IMR-90 (cell line): ENCODE measurements around the gene SLC8A1. TPM values are rescaled to one million over a fixed set of nuclear protein-coding genes. Genes with fewer than 3 reads are reported as not detected.

Source experiments
- ATAC-seq: fragments of 200-7000 bp; cut with Tn5 transposase; 2 replicates; pipeline ENCODE4 v1.9.1; 2020; ENCODE audit warnings: low read depth, mild to moderate bottlenecking, moderate library complexity
- BruUV-seq: library from RNA; stranded (reverse); fragments of 400-500 nt; replicated peaks from 2 replicates; lab custom pipeline; 2021; lab: Mats Ljungman, UMichigan
- CTCF ChIA-PET: fragments of 300-600 bp; formaldehyde crosslinking; extraction: SDS; loops from one replicate; lab custom pipeline; 2021; ENCODE audit warnings: antibody characterized with exemption; lab: Yijun Ruan, JAX
- POLR2A ChIA-PET: fragments of 300-600 bp; sonication (Branson Sonifier 250); formaldehyde crosslinking; loops from one replicate; lab custom pipeline; 2022; ENCODE audit warnings: antibody characterized with exemption; ENCODE audit not compliant: unreplicated experiment; lab: Charles Lee
- DNase-seq: peaks from one replicate; pipeline ENCODE4 v3.0.0; 2013
- H2AFZ ChIP-seq: replicated peaks from 2 replicates; pipeline ENCODE3; 2013; ENCODE audit warnings: low read length, mild to moderate bottlenecking; ENCODE audit not compliant: poor library complexity
- H2AK5ac ChIP-seq: 2 replicates; pipeline ENCODE4 v1.6.1; 2013; ENCODE audit warnings: low read depth, low read length, inconsistent platforms
- H2AK9ac ChIP-seq: replicated peaks from 2 replicates; pipeline ENCODE3; 2013; ENCODE audit warnings: mild to moderate bottlenecking, low read depth, low read length, moderate library complexity; ENCODE audit not compliant: poor library complexity
- H2BK120ac ChIP-seq: 2 replicates; pipeline ENCODE4 v1.6.1; 2013; ENCODE audit warnings: low read depth, low read length, inconsistent platforms
- H2BK15ac ChIP-seq: 3 replicates; pipeline ENCODE4 v1.6.1; 2013; ENCODE audit warnings: low read depth, low read length, inconsistent platforms
- H2BK20ac ChIP-seq: 2 replicates; pipeline ENCODE4 v1.6.1; 2013; ENCODE audit warnings: low read depth, mild to moderate bottlenecking, inconsistent platforms, low read length, moderate library complexity
- H2BK5ac ChIP-seq: 2 replicates; pipeline ENCODE4 v1.6.1; 2013; ENCODE audit warnings: mild to moderate bottlenecking, low read depth, low read length, inconsistent platforms; ENCODE audit not compliant: poor library complexity, severe bottlenecking
- H3K14ac ChIP-seq: replicated peaks from 2 replicates; pipeline ENCODE4 v1.6.1; 2013; ENCODE audit warnings: low read depth, low read length, inconsistent platforms
- H3K18ac ChIP-seq: 2 replicates; pipeline ENCODE4 v1.6.1; 2013; ENCODE audit warnings: low read depth, low read length, control low read depth
- H3K23ac ChIP-seq: 2 replicates; pipeline ENCODE4 v1.6.1; 2013; ENCODE audit warnings: low read depth, low read length, inconsistent platforms
- H3K27ac ChIP-seq: 2 replicates; pipeline ENCODE4 v1.5.1; 2013; ENCODE audit warnings: mild to moderate bottlenecking, control low read depth, low read length; ENCODE audit not compliant: insufficient read depth
- H3K27me3 ChIP-seq: 2 replicates; pipeline ENCODE4 v1.6.1; 2013; ENCODE audit warnings: low read length; ENCODE audit not compliant: control insufficient read depth, insufficient read depth
- H3K36me3 ChIP-seq: 2 replicates; pipeline ENCODE4 v1.6.1; 2013; ENCODE audit warnings: low read length, mixed read lengths; ENCODE audit not compliant: control insufficient read depth, insufficient read depth
- H3K4ac ChIP-seq: 2 replicates; pipeline ENCODE4 v1.6.1; 2013; ENCODE audit warnings: low read depth, low read length, inconsistent platforms
- H3K4me1 ChIP-seq: 2 replicates; pipeline ENCODE4 v1.6.1; 2013; ENCODE audit warnings: low read length, mixed read lengths; ENCODE audit not compliant: control insufficient read depth, insufficient read depth
- H3K4me2 ChIP-seq: 2 replicates; pipeline ENCODE4 v1.6.1; 2013; ENCODE audit warnings: low read depth, mild to moderate bottlenecking, control low read depth, low read length, moderate library complexity
- H3K4me3 ChIP-seq: 2 replicates; pipeline ENCODE4 v1.5.1; 2013; ENCODE audit warnings: low read depth, mild to moderate bottlenecking, control low read depth, low read length, moderate library complexity; ENCODE audit not compliant: insufficient read depth
- H3K56ac ChIP-seq: 2 replicates; pipeline ENCODE4 v1.6.1; 2013; ENCODE audit warnings: low read length, inconsistent platforms; ENCODE audit not compliant: insufficient read depth; ENCODE audit errors: extremely low read depth
- H3K79me1 ChIP-seq, 2 experiments: 2 replicates each; pipeline ENCODE4 v1.6.1; 2013; ENCODE audit warnings: low read length in 2 of 2, inconsistent platforms in 1 of 2, low read depth in 1 of 2
- H3K9ac ChIP-seq: 2 replicates; pipeline ENCODE4 v1.6.1; 2013; ENCODE audit warnings: low read depth, low read length, control low read depth
- H3K9me1 ChIP-seq: 2 replicates; pipeline ENCODE4 v1.6.1; 2013; ENCODE audit warnings: low read length, inconsistent platforms; ENCODE audit not compliant: insufficient read depth
- H3K9me3 ChIP-seq: 2 replicates; pipeline ENCODE4 v1.6.1; 2013; ENCODE audit warnings: low read length; ENCODE audit not compliant: control insufficient read depth, insufficient read depth
- H4K20me1 ChIP-seq: 2 replicates; pipeline ENCODE4 v1.6.1; 2013; ENCODE audit warnings: low read length, inconsistent platforms; ENCODE audit not compliant: insufficient read depth
- H4K5ac ChIP-seq: 2 replicates; pipeline ENCODE4 v1.6.1; 2013; ENCODE audit warnings: mild to moderate bottlenecking, low read depth, low read length, control low read depth
- H4K8ac ChIP-seq, 2 experiments: 2 replicates each; pipeline ENCODE4 v1.6.1; 2013; ENCODE audit warnings: low read depth in 2 of 2, low read length in 2 of 2, control low read depth in 1 of 2, inconsistent platforms in 1 of 2
- H4K91ac ChIP-seq: 2 replicates; pipeline ENCODE4 v1.6.1; 2013; ENCODE audit warnings: low read depth, low read length, inconsistent platforms; ENCODE audit not compliant: insufficient read depth
- BHLHE40 ChIP-seq: fragments of 150-350 bp; IDR thresholded peaks from 2 replicates; pipeline ENCODE4 v1.6.1; 2016; ENCODE audit warnings: mild to moderate bottlenecking, low read depth, low read length
- CEBPB ChIP-seq: IDR thresholded peaks from 2 replicates; pipeline ENCODE4 v1.6.1; 2012; ENCODE audit warnings: low read depth, low read length, improper control_type of control experiment
- CHD1 ChIP-seq: IDR thresholded peaks from 2 replicates; pipeline ENCODE4 v1.6.1; 2012; ENCODE audit warnings: low read depth, low read length, improper control_type of control experiment
- CTCF ChIP-seq: conservative IDR thresholded peaks from 2 replicates; pipeline ENCODE4 v1.5.1; 2012; ENCODE audit warnings: mild to moderate bottlenecking, low read depth, low read length, improper control_type of control experiment
- ELK1 ChIP-seq: fragments of 150-350 bp; IDR thresholded peaks from 2 replicates; pipeline ENCODE4 v1.6.1; 2016; ENCODE audit warnings: low read depth, mild to moderate bottlenecking, low read length, moderate library complexity, borderline replicate concordance
- FOS ChIP-seq: fragments of 150-350 bp; IDR thresholded peaks from 2 replicates; pipeline ENCODE4 v1.6.1; 2016; ENCODE audit warnings: low read depth, low read length
- MAFK ChIP-seq: IDR thresholded peaks from 2 replicates; pipeline ENCODE4 v1.6.1; 2012; ENCODE audit warnings: low read depth, low read length, improper control_type of control experiment
- MAZ ChIP-seq: IDR thresholded peaks from 2 replicates; pipeline ENCODE4 v1.6.1; 2012; ENCODE audit warnings: low read depth, mild to moderate bottlenecking, low read length, improper control_type of control experiment, moderate library complexity, borderline replicate concordance
- MXI1 ChIP-seq: IDR thresholded peaks from 2 replicates; pipeline ENCODE4 v1.6.1; 2012; ENCODE audit warnings: low read depth, mild to moderate bottlenecking, low read length, moderate library complexity, borderline replicate concordance
- POLR2A ChIP-seq: IDR thresholded peaks from 2 replicates; pipeline ENCODE4 v1.6.1; 2012; ENCODE audit warnings: mild to moderate bottlenecking, low read depth, low read length
- RAD21 ChIP-seq: IDR thresholded peaks from 2 replicates; pipeline ENCODE4 v1.6.1; 2012; ENCODE audit warnings: low read length, improper control_type of control experiment
- RCOR1 ChIP-seq: IDR thresholded peaks from 2 replicates; pipeline ENCODE4 v1.6.1; 2012; ENCODE audit warnings: mild to moderate bottlenecking, low read length, improper control_type of control experiment; ENCODE audit not compliant: insufficient replicate concordance
- RFX5 ChIP-seq: IDR thresholded peaks from 2 replicates; pipeline ENCODE4 v1.8.0; 2012; ENCODE audit warnings: low read depth, mild to moderate bottlenecking, low read length, moderate library complexity
- SMC3 ChIP-seq: fragments of 150-350 bp; IDR thresholded peaks from 2 replicates; pipeline ENCODE4 v1.6.1; 2016; ENCODE audit warnings: low read depth, mild to moderate bottlenecking, antibody characterized with exemption, low read length, moderate library complexity
- USF2 ChIP-seq: fragments of 150-350 bp; IDR thresholded peaks from 2 replicates; pipeline ENCODE4 v1.6.1; 2017; ENCODE audit warnings: mild to moderate bottlenecking, antibody characterized with exemption, low read length, low read depth
- WGBS, 2 experiments: methylation state at CpG; one replicate each; pipeline versions ENCODE4 v1.1.5 to v1.1.7; 2013; ENCODE audit warnings: missing lambda C conversion rate in 2 of 2; ENCODE audit not compliant: insufficient read length in 1 of 2; ENCODE audit errors: extremely low coverage in 2 of 2; 5-methylcytosine and 5-hydroxymethylcytosine counted together
- dilution Hi-C: fragments of 300-500 bp; cut with HindIII; formaldehyde crosslinking; loops from one replicate; pipeline ENCODE4 v1.14.3; 2018; ENCODE audit warnings: low sequenced_read_pairs; ENCODE audit not compliant: unreplicated experiment
- in situ Hi-C: fragments of 300-500 bp; cut with MboI; formaldehyde crosslinking; loops from 3 replicates; pipeline ENCODE4 v1.14.3; 2019; ENCODE audit warnings: low sequenced_read_pairs, inconsistent platforms, mixed read lengths
- intact Hi-C: fragments of 100-400 bp; cut with micrococcal nuclease; formaldehyde crosslinking; loops from 2 replicates; pipeline ENCODE4 v1.10.0; 2022
- polyA plus RNA-seq, 3 experiments: library from polyadenylated mRNA; depleted of rRNA; stranded (reverse); fragments of >200 nt; gene quantifications; 2 replicates each; pipeline ENCODE4 v1.2.3, GENCODE V29; 2012; ENCODE audit warnings: low replicate concordance in 1 of 3
- total RNA-seq: library from RNA; depleted of rRNA; stranded (reverse); fragments of >200 nt; gene quantifications from 2 replicates; pipeline ENCODE4 v1.2.3, GENCODE V29; 2012

Gene SLC8A1
- total and polyA plus RNA-seq, 2 of the 4 experiments (the other 2 are of a cell fraction): 7.7 to 57.0 TPM

GRCh38 chr2:40359811-40360210 is 92.1 kb downstream of the SLC8A1 start:
- Histone ChIP-seq H3K79me1 (peaks cover 42 to 66% of the 10 kb centered on the region in 2 experiments), H4K8ac (no peak overlapping the region), H4K91ac (no peak overlapping the region), H2BK5ac (no peak overlapping the region), H2BK20ac (no peak overlapping the region), H3K9ac (no peak overlapping the region), H3K4me1 (peaks cover 11% of the 10 kb centered on the region), H4K20me1 (no peaks in the 10 kb centered on the region), H2BK120ac (no peak overlapping the region), H3K18ac (no peak overlapping the region), H3K4ac (no peak overlapping the region), H3K14ac (no peak overlapping the region), H3K9me1 (peaks cover 10% of the 10 kb centered on the region), H2BK15ac (no peak overlapping the region; the same call in 2 of the 3 replicates), H3K9me3 (no peaks in the 10 kb centered on the region), H2AK9ac (no peak overlapping the region), H3K27me3 (no peaks in the 10 kb centered on the region), H3K27ac (no peak overlapping the region), H3K23ac (no peak overlapping the region), H4K5ac (no peak overlapping the region), H3K4me3 (no peak overlapping the region), H2AFZ (no peak overlapping the region), H3K4me2 (no peak overlapping the region), H3K56ac (no peak overlapping the region), H3K36me3 (no peaks in the 10 kb centered on the region), H2AK5ac (no peak overlapping the region)
- no CpG with 5 or more reads among the region's 2 CpGs for WGBS, 2 experiments
- intact Hi-C loops: loop anchor here (5.0 kb wide), 1 partner anchor 448 kb away; no protein-coding TSS in a partner anchor
- ChIA-PET POLR2A (no interaction called here), CTCF (interaction anchor here (1.1 kb wide), 2 partner anchors 37 to 86 kb away, joined by 3 read pairs; no protein-coding TSS in a partner anchor)
- BruUV-seq: no TSS peak
- ATAC-seq: no peak
- DNase-seq: no peak
- in situ Hi-C loops: no loop called here
- dilution Hi-C loops: no loop called here
- TF ChIP-seq CTCF (no peak), ELK1 (no peak), USF2 (no peak), CHD1 (no peak), MAFK (no peak), MXI1 (no peak), RCOR1 (no peak), RAD21 (no peak), SMC3 (no peak), BHLHE40 (no peak), POLR2A (no peak), RFX5 (no peak), CEBPB (no peak), FOS (no peak), MAZ (no peak)
